PC-3 (cell line): Measurements from ENCODE around the gene ARHGAP32.

Source experiments
- EZH2 ChIP-seq: fragments of 300-600 bp; sonication (generic); IDR thresholded peaks from one replicate; pipeline ENCODE4 v1.6.1; 2017; ENCODE audit warnings: antibody characterized with exemption, mild to moderate bottlenecking, low read length; ENCODE audit not compliant: unreplicated experiment
- TF ChIP-seq, protein P1 (sequence below): fragments of 300-600 bp; sonication (generic); conservative IDR thresholded peaks from 2 replicates; pipeline ENCODE4 v1.5.1; 2017; ENCODE audit warnings: antibody characterized with exemption, low read depth, mild to moderate bottlenecking, low read length

DNA sequence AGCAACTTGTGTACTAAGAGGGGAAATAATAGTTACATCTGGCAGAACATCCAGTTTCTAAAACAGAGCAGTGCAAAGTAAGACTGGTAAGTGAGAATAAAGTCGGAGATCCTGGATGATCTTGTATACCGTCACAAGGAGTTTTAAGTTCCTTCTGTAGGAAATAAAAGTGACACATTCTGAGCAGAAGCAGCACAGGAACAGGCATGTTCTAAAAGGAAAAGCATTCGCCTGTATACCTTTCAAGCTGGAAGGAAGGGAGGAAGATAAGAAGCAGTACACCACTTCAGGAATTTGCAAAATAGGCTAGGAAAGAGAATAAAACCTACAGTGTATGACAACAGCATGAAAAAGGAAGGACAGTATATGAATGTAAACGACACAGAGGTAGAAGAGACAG is 143.2 kb downstream of the ARHGAP32 start:
- no peak for TF ChIP-seq EZH2
- TF ChIP-seq, protein P1, sequence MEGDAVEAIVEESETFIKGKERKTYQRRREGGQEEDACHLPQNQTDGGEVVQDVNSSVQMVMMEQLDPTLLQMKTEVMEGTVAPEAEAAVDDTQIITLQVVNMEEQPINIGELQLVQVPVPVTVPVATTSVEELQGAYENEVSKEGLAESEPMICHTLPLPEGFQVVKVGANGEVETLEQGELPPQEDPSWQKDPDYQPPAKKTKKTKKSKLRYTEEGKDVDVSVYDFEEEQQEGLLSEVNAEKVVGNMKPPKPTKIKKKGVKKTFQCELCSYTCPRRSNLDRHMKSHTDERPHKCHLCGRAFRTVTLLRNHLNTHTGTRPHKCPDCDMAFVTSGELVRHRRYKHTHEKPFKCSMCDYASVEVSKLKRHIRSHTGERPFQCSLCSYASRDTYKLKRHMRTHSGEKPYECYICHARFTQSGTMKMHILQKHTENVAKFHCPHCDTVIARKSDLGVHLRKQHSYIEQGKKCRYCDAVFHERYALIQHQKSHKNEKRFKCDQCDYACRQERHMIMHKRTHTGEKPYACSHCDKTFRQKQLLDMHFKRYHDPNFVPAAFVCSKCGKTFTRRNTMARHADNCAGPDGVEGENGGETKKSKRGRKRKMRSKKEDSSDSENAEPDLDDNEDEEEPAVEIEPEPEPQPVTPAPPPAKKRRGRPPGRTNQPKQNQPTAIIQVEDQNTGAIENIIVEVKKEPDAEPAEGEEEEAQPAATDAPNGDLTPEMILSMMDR = no peak
